GM18858 (cell line): Measurements from ENCODE around the gene ITSN1.

Experiments
- ATAC-seq: cut with Tn5 transposase; IDR thresholded peaks from one replicate; pipeline ENCODE4 v1.9.1; 2021; ENCODE audit not compliant: unreplicated experiment

ITSN1 gene

DNA sequence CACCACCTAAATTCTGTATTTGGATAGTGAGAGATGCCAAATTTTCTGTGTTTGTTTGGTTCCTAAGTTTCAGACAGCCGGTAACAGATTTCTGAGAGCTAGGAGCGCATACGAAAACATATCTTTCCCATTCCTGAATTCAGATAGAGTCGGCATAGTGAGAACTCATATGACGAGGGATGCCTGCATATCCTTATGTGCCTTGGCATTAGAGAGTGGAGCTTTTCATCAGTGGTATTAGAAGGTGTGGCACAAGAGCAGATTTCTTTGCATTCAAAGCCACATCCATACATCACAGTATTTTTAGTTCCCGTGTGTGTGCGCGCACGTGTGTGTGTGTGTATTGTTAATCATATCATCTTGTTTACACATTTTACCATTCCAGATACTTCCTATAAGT, 187.5 kb downstream of the ITSN1 start:
- ATAC-seq: no peak

DNA sequence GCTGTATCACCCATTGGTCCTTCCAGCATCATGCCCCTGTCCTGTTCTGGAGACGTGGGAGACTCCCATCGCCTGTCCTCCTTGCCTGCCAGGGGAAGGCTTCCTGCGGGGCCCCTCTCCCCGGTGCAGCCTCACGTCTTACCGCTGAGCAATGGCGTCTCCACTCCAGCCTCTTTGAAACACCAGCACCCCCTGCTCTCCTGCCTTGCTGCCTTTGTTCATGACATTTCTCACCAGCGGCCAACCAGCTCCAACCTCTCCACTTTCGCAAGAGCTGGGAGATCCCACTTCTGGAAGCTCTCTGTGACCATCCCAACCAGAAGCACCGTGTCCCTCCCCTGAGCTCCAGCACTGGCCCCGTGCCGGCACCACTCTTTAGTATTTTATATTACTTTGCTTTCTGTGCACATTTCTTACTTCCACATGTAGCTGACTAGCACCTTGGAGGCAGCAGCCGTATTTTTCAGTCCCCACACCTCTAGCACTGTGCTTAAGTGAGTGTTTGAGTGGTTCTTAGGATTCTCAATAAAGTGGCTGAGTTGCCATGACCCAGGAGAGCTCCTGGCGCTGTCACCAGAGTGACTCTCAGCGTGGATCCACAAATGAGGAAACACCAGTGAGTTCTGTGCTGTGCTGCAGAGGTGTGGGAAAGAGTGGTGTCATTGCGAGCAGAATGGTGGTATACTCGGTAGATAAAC, 189.8 kb downstream of the ITSN1 start:
- ATAC-seq: no peak

DNA sequence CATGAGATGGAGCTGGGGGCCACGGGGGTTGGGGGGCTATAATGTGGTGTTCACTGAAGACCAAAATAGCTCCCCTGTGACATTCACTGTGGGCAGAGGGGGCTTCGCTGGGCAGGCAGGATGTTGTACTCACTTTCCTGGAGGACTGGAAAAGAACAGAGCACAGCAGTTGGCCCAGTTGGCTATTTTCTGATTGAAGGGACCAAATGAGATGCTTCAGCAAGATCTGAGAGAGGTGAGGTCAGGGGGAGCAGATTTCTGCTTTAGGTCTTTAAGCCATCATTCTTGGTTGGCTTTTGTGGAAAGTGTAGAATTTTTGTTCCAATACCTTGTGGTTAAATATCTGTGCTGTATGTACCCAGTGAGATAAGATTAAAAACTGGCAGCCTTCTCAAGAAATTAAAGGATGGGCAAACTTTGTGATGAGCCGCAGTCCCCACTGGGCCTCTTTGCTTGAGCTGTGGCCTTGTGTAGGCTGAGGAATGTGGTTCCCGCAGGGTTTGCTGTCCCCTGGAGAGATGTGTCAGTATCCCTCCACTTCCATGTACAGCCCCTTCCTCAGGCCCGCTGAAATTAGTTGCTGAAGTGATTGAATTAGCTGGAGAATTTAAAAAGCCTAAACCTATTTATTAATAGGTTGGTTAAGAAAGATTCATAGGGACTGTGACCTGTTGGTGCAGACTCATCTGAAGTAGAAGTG, 192.7 kb downstream of the ITSN1 start:
- no peak for ATAC-seq

DNA sequence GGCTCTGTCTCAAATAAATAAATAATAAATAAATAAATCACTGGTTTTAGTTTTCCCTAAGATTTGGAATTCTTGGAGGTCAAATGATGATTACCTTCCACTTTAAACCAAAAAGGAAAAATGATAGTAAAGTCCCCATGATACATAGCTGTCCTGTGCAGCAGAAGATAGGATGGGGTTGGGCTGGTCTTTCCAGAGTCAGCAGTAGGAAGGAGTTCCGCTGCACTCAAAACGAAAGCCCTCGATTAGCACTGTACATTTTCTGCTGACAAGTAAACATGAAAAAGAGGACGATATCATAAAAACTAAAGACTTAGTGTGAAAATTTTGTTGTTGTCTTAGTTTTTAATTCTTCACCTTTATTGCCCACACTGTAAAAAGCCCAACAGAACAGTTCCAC, 193.6 kb downstream of the ITSN1 start:
- ATAC-seq: no peak

DNA sequence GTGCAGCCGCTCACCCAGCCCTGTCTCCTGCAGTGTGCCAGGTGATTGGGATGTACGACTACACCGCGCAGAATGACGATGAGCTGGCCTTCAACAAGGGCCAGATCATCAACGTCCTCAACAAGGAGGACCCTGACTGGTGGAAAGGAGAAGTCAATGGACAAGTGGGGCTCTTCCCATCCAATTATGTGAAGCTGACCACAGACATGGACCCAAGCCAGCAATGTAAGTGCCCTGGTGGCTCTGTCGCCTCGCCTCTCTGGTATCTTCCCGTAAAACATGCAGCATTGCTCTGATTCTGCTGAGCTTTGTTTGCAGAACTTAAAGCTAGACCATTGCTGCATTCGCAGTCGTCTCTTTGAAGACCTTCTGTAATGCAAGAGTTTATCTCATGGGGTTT, 194.1 kb downstream of the ITSN1 start:
- ATAC-seq: no peak

DNA sequence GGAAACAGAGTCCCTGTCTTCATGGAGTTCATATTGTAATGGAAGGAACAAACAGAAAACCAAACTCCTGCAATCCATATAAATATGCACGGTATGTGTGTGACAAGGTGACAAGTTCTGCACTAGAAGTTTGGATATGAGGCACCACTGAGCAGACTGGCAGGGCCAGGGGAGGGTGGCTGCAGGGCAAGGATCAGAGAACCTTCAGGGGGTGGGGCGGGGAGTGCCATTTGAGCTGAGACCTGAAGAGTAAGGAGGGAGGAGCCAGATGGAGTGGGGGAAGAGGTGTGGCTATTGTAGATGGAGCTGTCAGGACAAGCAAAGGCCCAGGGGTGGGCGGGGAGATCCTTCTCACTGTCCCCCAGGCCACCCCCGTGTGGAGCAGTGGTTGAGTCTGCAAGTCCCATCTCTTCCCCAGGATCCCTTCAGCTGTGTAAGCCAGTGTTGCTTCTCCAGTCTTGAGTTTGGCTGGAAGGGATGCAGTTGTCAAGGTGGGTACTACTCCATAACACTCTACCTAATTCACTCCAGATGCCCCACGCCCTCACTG, 196.9 kb downstream of the ITSN1 start:
- no peak for ATAC-seq

DNA sequence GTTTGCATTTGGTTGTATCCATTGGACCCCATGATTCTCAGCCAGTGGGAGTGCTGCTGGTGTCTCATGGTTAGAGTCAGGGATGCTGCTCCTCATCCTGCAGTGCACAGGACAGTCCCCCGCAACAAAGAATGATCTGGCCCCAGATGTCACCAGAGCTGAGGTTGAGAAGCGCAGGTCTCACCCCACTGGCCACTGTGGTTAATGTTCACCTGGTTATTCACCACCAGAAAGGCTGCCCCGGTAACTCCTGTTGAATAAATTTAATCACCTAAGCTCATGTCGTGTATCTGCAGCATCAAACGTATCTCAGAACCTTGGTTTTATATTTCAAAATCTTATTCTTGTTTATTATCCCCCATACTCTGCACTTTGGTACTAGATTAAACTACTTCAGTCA, 197.5 kb downstream of the ITSN1 start:
- ATAC-seq: no peak

DNA sequence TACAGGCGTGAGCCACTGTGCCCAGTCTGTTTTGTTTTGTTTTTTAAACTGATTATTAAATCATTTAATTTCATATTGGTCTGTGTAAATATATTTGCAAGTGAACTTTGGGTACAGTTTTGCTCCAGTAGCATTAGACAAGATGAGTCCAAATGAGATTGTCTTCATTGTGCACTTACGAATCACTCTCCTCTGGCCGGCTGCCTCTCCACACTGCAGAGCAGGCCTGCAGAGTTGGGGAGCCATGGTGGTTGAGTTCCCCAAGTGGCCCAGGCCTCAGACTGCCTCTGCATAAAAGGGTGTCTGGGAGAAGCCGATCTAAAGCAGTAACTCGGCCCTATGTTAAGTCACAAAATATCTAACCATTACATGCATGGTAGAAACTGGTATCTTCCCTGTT, 198.5 kb downstream of the ITSN1 start:
- ATAC-seq: no peak

DNA sequence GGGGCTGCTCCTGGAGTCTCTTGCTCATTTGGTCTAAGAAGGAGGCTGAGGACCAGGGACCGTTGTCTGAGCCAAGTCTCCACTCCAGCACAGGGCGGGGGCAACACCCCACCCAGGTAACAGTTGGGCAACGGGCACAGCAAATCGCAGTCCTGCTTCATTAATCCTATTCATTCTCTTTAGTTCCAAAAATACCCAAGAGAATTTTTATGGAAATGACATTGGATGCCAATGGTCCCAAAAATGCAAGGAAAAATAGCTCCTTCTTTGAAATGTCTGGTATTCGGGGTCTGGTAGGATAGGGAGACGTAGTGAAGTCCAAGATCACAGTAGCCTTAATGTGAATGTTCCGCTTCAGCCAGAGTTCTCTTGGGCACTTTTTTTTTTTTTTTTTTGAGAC, 199.3 kb downstream of the ITSN1 start:
- ATAC-seq: no peak

DNA sequence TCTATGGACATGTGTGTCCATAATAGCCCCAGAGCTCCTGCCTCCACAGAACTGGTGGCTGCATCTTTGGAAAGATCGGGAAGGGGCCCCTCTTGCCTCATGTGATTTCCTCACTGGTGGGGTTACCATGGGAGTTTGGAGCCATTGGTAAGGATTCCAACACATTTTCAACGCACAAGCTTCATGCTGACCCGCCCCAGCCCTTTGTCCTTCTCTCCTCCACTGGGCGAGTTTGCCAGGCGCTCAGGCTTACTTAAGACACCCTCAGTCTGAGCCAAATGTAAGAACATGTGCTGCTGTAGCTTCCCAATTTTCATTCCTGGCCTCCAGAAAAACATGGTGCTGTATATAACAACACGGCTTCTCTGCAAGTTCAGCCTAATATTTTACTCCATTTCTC, 200.9 kb downstream of the ITSN1 start:
- no peak for ATAC-seq

DNA sequence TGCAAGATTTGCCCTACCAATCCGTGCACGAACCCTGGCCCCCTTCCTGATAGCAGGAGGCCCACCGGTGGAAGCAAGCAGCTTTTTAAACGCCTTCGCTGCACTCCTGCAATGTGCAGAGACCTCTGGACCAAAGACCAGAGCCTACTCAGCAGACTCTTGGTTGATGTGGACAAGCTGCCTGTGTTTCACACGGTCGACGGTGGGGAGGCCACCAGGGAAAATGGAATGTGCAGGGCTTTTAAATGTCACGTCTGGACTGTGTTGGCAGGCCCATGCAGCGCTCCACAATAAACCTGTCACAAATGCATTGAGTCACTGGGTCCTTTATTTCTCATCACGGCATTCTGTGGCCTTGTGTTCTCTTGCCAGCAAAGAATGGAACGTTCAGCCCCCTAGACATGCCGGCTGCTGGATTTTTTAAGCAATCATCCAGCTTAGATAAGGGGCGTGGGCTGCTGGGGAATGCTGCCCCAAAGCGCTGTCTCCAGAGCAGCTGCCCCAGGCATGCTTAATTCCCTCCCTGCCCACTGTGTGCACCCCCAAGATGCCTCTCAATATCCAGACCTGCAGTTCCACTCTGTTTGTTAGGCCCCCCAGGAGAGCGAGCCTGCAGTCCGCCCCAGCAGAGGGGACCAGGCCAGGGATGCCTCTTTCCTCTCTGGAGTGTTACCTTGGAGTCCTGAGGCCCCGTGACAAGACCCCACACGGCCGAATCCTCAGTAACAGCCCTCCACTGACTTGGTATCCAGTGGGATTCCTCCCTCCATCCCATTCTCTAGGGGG, 202.0 kb downstream of the ITSN1 start:
- no peak for ATAC-seq

DNA sequence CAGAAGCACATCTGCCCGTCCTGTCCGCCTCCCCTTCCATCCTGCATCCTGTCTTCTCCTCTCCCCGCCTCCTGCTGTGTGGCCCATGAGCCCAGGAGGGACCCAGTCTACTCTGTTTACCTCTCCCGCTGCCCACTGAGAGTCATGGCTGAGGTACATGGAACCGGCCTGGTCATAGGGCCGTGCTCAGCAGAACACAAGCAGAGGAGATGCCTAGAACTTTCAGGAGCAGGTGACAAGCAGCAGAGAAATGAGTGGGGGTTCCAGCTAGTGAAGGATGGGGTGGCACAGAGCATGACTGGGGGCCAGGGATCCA, 202.5 kb downstream of the ITSN1 start:
- no peak for ATAC-seq

DNA sequence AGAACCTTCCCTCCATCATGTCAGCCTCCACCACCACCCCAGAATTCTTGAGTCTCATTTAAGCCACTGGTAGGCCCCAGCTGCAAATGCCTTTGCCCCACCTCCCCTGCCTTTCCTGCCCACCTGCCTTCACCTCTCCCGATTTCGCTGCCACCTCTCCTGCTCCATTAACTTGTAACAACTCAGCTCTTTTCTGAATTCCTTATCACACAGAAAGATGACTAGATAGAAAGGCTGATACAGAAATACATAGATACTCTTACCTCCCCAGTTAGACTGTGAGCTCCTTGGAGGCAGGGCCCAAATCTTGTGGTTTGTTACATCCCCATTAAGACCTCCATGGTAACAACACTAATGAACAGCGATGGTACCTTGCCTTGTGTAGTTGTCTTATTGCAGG, 203.8 kb downstream of the ITSN1 start:
- ATAC-seq: no peak

DNA sequence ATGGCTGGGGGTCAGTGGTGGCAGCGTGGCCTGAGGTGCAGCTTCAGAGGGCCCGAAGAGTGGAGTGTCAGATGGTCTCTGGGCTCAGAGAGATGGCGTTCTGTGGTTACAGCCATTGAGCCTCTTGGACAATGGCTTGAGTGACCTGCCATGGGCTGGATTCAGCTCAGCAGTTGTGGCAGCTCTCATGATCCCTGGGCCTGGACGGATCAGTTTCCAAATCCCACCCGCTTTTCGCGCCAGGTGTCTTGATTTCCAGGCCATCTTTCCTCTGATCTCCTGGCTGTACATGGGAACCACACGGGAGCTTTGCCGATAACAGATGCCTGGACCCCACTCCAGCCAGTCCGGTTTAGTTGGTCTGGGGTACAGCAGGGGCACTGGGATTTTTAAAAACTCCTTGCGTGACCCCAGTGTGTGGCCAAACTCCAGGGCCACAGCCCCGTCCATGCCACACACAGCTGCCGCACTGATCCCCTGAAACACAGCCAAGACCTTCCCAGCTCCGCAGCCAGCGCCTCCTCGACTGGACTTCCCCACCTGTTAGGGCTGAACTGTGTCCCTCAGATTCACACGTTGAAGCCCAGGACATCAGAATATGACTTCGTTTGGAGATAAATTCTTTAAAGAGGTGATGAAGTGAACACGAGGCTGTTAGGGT, 205.4 kb downstream of the ITSN1 start:
- ATAC-seq: no peak

DNA sequence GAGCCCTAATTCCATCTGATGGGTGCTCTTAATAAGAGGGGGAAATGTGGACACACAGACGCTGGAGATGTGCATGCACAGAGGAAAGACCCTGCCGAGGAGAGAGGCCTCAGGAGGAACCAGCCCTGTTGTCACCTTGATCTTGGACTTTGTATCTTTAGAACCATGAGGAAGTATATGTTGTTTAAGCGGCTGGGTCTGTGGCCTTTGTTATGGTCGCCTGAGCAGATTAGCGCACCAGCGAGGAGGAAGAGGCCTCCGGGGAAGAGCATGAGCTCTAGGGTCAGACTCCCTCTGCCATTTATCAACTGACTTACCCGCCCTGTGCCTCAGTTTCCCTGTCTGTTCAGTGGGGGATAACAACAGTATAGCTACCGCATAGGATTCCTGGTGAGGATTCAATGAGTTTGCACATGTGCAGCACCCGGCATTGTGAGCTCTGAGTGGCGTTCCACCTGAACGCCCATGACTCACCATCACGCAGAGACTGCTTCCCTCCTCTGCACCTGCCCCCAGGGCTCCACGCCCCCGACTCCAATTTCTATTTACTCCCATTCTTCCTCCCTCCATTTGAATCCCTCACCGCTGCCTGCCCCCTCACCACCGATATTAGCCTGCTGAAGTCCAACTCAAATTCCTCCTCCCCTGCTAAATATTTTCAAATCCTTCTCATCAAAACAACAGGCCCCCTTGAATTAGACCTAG, 206.1 kb downstream of the ITSN1 start:
- ATAC-seq: no peak

DNA sequence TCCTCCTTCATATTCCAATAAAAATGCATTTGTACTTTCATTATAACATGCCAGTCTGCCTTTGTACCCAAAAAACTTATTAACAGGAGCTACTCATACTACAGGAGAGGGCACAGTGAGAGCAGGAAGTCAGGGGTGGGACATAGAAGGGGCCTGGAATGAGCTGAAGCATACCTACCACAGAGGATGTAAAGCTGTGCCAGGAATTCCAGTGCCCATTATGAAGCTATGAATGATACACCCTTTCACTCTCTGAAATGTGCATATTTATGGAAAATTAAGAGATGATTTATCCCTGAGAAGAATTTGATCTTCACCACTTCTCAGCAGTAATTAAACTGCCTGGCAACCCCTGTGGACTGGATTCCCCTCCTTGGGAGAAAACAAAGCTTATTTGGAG, 207.5 kb downstream of the ITSN1 start:
- no peak for ATAC-seq

DNA sequence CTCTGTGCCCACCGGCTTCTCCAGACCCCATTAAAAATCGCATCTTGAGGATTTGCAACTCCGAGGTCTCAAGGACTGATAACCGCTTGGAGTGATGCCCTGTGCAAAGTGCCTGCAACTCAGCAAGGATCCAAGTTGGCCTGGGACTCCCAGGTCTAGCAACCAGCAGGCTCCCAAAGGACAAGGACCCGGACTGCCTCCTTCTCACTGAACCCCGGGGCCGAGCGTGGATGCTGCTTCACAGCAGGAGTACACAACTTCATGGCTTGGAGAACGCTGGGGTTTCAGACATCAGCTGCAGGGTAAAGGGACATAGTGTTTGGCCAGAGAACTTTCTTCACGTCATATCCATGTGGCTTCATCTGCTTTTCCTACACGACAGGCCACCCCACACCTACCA, 208.1 kb downstream of the ITSN1 start:
- no peak for ATAC-seq

DNA sequence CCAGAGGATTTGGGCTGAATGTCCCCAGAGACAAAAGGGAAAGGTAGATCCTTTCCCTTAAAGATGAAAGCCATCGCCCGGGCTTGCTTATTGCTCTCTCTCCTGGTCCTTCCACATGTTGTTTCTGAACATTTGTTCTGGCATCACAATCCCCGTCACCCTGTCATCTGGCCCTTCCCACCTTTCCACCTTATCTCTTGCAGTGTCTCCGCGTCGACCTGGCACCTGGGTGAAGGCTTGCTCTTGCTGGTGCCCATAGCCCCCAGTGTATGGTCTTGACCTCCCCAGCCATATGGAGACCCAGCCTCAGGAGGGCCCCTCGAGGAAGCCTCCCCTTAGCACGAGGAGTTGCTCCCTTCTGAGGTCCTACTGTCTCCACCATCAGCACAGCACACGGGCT, 208.7 kb downstream of the ITSN1 start:
- no peak for ATAC-seq

DNA sequence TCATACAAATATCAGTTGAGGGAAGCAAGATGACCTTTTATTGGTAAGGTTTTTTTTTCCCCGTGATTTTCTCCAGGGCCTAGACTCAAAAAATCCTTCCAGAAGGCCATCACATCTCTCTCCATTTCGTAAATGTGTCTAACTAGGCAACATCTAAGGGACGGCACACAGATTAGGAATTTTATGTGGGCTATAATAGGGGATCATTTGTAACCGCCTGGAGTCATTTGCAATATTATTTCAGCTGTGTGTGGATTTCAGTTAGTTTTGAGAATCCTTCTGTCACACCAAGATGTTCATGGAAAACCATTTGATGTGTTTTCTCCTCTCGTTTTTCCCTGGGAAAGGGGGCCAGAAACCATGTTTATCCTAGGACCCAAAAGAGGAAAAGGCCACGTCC, 210.2 kb downstream of the ITSN1 start:
- ATAC-seq: no peak

DNA sequence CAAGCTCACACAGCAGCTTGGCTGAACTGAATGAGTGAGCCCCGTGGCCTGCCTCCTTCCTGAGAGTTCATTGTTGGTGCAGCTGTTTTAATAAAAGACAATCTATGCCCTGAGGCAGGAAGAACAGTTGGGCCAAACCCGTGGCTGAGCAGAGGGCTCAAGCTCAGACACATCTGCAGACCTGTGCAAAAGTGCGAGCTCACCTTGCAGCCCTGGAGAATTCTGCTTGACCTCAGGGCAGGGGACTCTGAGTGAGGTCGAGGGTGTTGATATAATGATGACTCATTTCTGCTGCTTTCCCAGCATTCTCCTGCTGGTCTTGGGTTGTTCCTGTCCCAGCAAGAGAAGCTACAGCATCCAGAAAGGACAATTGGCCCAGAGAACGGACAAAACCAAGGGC, 212.3 kb downstream of the ITSN1 start:
- no peak for ATAC-seq

DNA sequence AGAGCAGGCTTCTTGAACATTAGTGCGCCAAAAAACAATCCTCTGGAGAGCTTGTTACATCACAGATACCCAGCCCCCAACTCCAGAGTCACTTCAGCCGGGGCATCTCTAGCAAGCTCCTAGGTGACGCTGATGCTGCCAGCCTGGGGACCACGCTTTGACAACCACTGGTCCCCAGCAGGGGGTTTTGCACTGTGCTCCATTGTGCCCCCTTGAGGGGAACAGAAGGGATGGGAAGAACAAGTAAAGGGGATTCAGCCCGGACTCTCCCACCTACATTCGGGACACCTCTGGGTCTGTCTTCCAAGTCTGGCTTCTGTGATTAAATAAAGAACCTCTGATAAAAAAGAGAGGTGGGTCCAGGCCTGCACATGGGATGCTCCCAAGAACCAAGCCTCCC, 212.9 kb downstream of the ITSN1 start:
- no peak for ATAC-seq
